HG03066 (cell line): Measurements from ENCODE around the gene TLL2.

Experiments
- ATAC-seq: cut with Tn5 transposase; IDR thresholded peaks from one replicate; pipeline ENCODE4 v1.9.1; 2021; ENCODE audit warnings: low read depth; ENCODE audit not compliant: unreplicated experiment

The TLL2 gene

DNA sequence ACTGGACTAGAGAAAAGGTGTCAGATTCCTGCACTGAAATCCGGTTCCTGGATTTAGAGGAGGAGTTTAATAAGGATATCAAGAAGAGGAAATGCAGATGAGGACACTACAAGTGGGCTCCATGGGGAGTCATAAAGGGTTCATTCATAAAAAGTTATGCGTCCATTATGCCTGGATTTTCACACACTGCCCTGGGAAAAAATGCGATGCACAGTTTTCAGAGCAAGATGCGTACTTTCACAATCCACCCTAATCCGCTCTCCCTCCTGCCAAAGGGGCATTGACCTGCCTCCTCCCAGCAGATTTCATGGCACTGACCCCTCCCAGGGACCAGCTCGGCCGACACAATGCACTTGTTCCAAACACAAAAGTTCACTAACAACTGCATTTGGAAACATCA is 112.7 kb downstream of the TLL2 start:
- no peak for ATAC-seq

DNA sequence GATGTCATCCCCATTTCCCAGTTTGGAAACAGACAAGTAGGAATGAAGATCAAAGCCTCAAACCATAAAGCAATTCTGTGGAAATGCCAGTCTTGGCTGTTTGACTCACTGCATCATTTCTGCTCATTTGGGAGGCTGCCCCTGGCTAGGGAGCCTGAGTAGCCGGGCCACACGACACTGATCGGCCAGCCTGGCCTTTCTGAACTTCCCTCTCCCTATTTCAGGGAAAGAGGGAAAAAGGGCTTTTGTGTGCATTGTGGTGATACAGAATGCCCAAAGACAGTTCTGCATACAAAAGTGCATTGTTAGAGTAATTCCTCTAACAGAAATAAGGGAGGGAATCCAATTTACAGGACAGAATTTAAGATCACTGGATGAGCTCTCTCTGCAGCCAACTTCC is 113.3 kb downstream of the TLL2 start:
- ATAC-seq, result no peak

DNA sequence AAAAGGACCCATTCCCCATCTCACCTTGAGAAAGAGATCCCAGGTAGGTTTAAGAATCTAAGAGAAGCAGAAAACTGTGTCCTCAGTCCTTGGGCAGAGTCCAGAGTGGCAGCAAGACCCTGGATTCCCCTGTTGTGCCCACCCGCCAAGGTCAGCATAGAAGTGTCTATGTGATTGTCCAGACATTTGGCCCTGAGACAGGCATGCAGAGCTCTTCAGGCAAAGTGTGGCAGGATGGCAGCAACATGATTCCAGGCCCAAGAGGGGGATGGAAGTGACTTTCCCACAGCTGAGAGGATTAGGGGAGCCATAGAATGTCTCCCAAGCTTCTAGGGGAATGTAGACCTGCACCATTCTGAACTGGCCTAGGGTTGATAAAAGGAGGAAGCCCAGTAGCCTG is 115.8 kb downstream of the TLL2 start:
- no peak for ATAC-seq

DNA sequence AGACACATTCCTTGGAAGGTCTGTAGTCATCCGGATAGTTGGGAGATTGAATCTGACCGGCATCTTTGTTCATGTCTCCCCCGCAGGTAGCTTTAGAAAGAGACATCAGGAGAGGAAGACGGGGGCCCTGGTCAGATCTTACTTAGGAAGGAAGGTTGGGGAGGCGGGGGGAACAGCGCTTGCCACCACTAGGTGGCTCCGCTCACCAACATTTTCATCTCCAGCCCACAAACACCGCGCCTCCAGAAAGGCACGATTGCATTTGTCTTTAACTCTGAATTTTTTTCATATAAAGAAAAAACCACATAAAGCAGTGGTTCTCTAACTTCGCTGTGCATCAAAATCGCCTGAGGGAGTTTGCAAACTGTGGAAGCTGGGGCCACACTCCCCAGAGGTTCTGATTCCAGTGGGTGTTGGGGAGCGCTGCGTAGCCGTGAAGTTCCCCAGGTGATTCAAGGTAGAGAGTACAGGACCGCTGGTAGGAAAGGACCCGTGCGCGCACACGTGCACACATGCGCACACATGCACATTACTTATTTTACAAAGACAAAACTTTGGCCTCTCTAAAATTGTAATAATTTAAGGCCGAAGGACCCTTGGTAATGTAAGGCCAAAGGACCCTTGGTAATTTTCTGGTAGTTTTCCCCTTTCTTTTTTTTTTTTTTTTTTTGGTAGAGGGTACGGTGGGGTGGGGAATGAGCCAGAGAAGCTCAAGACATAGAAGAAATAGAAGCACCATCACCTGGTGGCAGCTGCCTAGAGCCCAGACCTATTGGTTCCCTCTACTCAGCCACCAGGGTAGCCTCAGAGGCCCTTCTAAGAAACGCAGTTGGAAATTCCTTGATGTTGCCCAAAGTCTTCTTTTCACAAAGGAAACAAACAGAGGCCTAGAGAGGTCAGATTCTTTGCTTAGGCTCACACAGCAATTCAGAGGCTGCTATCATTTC is 117.5 kb downstream of the TLL2 start:
- ATAC-seq, result no peak

DNA sequence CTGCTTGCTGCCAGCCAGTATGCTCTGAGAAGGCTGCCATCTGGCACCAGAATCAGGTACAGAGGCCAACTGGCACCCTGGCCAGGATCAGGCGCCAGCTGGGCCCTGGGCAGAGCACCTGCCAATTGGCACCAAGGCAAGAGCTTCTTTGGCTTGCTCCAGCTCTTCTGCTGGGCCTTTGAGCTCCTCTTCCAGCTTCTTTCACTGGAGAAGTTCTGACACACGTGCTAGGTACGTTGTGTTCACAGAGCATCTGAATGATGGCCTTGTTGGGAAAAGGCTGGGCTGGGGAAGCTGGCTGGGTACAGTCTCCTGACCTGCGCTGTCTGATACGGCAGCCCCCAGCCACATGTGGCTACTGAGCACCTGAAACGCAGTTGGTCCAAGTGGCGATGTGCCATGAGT is 123.3 kb downstream of the TLL2 start:
- no peak for ATAC-seq

DNA sequence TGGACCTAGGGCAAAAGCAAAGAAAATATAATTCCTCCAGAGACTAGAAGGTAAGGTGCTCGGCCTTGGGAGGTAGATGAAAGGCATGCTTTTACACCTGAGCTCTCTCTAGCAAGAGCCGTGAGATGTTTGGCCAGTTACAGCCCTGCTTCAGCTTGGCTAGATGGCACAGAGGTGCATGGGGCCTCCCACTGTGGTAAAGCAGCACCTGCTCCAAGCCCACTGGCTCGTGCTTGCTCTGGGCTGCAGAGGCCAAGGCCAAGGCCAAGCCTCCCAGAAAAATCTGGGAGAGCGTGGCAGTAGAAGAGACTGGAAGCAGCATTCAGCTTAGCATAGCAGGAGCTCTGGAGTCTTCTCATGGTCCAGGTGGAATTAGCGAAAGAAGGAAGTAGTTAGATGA is 123.9 kb downstream of the TLL2 start:
- no peak for ATAC-seq

DNA sequence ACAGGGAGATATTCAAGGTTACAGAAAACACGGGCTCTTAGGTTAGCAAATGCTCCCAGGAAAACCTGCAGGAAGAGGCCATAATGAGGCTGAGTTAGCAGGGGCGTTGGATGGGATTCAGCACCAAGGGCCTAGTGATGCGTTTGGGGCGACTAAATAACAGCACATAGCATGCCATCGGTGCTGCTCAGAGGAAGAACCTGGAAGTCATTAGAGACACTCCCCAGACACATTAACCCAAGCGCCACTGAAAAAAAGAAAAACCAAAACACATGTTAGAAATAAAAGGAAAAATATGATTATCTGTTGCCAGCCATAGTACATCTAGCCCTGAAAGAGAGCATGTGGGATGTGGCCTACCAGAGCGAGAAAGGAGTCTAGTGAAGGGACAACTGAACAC is 126.1 kb downstream of the TLL2 start:
- ATAC-seq, result no peak

DNA sequence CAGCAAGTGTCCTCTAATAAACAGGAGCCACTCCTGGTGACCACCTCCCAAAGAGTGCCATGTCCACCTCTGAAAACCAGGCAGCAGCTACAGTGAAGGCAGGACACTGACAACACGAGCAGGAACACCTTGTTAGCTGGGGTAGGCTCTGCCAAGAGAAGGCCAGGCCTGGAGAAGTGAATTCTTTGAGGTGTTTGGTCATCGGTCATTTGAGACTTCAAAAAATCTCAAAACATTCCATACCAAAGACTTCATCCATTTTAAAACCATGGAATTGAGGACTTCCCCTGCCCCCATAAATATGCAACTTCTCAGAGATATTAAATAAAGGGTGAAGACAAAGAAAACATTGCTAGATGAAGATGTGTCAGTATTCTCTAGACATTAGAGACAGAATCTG is 126.6 kb downstream of the TLL2 start:
- no peak for ATAC-seq

DNA sequence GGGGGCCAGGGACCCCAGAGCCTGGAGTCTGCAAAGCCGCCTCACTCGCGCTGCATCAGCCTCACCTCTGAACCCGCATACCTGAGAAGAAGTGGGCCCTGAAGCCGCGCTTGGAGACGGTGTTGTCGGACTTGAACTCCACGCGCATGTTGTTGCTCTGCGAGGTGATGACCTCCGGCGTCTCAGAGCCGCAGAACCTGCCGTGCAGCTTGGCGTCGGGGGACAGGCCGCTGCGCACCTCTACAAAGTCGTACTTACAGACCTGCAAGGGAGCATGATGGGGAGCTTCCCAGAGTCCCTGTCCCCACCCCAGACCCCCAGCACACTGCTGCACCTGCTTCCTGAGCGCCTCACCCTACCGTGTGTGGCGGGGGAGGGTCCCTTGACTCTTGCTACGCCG is 129.2 kb downstream of the TLL2 start:
- no peak for ATAC-seq

DNA sequence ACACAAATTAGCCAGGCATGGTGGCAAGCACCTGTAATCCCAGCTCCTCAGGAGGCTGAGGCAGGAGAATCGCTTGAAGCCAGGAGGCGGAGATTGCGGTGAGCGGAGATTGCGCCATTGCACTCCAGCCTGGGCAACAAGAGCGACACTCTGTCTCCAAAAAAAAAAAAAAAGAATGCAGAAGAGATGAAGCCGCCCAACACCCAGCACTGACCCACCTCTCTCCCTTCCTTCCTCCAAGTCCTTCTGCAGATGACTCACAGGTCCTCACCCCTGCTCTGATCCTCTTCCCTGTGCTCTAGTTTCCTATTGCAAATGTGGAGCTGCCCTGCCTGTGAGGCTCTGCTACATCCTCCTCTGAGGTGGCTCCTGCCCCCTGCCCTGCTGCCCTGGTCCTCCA is 132.9 kb downstream of the TLL2 start:
- no peak for ATAC-seq

DNA sequence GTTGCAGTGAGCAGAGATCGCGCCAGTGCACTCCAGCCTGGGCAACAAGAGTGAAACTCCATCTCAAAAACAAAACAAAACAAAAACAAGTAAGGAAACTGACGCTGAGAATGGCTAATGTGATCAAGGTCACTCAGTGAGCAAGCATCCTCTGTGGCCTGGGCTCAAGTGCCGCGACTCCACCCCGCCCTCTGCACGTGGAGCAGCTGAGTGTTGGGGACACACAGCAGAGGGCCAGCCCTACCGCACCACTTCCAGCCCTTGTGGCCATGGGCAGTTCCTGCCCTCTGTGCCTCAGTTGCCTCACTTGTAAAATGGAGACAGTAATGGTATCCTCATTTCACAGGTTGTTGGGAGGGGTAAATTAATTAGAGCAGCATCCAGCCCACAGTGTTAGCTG is 134.0 kb downstream of the TLL2 start:
- no peak for ATAC-seq

DNA sequence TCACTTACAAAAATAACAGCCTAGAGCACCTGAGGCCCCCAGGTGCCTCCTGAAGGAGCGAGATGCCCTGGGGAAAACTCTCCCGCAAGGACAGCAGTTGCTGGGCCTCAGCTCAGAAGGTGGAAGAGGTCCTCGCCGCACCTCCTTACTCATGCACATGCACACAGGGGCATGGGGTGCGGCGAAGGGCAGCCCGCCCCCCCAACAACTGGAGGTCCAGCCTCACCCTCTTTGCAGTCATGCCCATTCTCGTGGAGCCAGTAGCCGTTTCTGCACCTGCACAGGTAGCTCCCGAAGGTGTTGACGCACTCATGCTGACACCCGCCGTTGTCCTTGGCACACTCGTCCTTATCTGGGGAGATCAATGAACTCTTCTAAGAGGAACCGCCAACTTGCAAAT is 135.0 kb downstream of the TLL2 start:
- no peak for ATAC-seq

DNA sequence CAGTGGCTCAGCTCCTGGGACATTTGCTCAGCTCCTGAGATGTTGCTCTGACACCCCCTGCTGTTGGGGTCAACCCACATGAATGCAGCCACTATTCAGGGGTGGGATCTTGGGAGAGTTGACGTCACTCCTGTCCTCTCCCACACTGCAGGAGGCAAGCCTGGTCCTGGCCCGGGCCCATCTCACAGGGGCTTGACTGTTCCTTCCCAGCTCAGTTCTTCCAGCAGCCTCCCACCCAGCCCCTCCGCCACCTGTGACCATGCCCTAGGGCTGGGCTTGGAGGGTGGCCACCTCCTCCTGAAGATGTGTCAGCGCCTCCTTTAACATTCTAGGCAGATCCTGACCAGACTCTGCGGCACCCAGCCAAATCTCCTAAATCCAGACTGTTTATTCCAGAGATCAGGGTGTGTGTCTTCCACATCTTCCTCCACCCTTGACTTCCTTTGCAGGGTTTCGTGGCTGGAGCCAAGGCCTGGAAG is 135.9 kb downstream of the TLL2 start:
- no peak for ATAC-seq

DNA sequence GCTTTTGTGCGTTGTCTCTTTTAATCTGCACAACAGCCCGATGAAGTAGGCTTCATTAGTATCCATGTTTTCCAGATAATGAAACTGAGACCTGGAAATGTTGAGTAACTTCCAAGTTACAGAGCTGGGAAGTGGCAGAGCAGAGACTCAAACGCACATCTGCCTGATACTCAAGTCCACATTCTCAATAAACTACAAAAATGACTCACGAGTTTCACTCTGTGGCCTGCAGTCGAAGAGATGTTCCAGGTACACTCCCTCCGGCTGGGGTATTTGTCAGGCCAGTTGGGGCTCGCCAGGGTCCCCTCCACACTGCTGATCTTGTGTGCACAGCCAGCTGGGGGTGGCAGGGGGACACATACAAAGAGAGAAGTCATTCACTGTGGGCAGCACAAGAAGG is 137.2 kb downstream of the TLL2 start:
- ATAC-seq, result no peak

DNA sequence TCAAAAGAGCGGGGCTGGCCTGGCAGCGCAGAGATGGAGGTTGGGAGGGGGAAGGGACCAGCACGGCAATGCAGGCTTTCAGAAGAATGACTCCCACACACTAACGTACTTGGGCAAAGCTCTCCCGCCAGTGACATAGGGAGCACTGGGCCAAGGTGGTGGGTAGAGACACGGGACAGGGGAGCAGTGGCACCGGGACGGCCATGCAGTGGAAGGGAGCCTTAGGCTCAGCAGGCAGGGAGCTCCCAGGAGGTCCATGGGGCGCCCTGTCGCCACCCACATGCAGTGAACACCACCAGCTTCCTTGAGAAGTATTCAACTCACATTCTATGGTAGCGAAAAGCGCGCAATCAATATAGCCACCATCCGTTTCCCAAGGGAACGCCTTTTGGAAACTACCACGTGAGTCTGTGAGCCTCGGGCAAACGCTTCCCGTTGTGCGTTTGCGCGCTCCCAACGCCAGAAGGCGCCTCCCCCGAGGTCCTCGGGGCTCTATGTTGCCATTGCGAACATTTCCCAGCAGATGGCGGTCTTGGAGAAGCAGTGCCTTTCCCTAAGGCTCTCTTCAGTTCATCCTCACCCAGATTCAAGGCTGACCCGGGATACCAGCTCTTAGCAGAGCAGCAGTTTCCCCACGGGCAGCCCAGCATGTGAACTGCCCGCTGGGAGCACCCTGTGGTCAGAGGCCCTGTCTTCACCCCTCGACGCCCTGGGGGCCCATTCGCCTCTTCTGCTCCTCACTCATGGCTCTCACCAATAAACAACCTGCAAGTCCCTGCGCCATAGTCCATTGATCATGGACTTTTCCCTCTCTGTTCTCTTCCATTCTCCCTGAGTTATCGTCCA is 138.5 kb downstream of the TLL2 start:
- peak; percentile 73 for ATAC-seq

DNA sequence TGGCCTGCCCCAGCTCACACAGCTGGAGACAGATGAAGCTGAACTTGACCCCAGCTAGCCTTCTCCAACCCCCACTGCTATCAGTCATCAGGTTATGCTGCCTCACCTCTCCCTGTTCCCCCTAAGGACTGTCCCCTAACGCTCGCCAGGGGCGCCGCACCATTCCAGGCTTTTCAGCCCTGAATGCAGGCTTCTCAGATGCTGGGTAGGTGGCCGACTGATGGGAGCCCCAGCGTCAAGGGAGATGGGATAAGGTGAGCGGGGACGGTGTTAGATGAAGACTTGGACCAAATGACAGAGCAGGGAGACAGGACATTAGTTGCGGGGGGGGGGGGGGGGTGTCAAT is 139.1 kb downstream of the TLL2 start:
- ATAC-seq, result no peak

DNA sequence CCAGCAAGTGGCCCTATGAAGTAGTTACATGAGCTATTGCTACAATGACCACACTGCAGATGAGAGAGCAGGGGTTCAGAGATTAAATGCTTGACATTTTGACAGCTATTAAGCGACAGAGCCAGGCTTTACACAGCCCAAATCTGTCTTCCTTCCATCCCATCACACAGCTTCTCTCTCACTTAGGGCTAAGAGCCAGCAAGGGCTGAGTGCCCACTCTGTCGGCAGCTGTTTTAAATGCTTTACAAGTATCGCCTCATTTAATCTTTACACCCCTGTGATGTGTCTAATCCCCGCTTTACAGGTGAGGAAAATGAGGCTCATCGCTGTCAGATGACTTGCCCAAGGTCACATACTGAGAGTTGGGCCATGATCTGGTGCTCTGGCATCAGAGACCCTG is 139.7 kb downstream of the TLL2 start:
- no peak for ATAC-seq

DNA sequence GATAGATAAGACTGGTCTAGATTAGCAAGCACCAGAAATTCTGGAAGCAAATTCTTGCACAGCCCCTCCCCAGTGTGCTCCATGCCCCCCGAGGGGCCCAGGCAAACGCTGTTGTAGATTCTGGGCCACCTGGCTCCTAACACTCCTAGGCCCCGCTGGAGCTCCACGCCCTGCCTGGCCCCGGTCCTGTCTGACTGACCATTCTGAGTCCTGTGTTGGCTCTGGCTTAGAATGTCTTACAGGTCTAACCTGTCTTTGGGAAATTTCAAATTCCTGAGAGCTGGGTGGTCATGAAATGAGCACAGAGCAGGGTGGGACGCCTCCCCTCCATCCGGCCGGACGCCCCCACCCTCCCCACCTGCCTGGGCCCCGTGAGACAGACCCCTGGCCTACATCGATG is 142.4 kb downstream of the TLL2 start:
- no peak for ATAC-seq

DNA sequence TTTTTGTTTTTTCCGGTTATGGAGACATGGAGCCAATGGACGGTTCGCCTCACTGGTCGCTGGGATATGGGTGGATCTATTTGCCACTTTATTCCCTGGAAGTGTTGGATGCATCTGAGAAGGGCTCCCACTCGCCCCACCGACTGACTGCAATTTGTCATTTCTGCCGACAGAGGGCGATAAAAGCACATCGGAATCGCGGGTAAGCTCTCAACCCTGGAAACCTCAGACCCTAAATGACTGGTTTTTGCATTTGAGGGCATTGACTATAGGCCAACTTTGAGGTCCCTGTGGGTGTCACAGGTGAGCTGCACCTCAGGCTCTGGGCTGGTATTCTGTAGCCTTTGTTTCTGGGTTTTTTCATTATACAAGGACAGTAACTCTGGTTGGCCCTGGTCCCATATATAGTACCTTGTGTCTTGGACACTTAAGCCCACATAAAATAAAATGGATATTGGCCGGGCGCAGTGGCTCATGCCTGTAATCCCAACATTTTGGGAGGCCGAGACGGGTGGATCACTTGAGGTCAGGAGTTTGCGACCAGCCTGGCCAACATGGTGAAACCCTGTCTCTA is 143.1 kb downstream of the TLL2 start:
- ATAC-seq, result no peak

DNA sequence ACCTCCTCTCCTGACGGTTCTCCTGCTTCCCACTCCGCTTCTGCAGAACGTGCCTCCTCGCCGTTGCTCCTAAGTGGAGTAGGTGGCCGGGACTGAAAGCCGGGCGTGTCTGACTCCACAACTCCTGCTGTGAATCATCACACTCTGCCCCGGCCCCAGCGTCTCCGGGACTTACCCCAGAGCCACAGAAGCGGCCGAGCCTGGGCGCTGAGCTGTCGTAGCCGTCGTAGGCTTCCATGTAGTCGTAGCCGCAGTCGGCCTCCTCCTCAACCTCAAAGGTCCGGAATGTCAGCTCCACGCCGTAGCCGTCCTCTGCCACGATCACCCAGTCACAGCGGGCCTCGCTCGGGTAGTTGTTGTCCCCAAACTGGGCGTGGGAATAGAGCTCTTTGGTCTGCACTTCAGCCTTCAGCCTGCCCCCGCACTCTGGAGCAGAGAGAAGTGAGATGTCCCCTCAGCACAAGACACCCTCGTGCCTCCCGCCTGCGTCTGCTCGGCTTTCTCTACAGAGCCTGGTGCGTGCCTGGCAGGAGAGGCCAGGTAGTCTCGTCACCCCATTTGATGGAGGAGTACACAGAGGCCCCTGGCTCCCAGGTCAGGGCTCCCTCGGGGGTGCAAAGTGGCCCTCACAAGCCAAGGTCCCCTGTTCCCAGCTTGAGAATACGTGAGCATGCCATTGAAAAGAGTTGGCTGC is 143.7 kb downstream of the TLL2 start:
- no peak for ATAC-seq

DNA sequence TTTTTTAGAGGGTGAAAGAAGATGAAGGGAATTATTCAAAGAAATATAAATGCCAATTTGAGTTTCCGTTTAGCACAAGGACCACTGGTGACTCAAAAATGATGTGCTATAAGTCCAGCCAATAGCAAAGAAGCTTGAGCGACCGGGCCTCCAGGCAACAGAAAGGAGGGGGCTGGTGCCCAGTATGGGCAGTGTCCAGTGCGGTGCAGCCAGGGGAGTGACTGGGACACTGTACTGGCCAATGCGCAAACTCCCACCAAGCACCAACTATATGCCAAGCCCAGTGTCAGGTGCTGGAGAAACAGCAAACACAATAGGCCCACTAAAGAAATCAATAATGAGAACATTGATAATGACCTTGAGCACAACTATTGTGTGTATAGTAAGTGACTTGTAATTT is 144.8 kb downstream of the TLL2 start:
- no peak for ATAC-seq
